Sciatic nerve (tissue), 2 donors: Measurements from ENCODE around the gene MMP27. TPM values are rescaled to one million over a fixed set of nuclear protein-coding genes. Genes with fewer than 3 reads are reported as not detected.
"Not testable (repeated sequence)": the region's sequence is repeated elsewhere in the genome, so short reads cannot be mapped to it uniquely, and the experiment has no call there.

ENCODE experiments used
- ATAC-seq: fragments of 200-7000 bp; cut with Tn5 transposase; one replicate; pipeline ENCODE4 v1.9.1; 2020; ENCODE audit warnings: mild to moderate bottlenecking, moderate library complexity
- DNase-seq: peaks from one replicate; pipeline ENCODE4 v3.0.0-alpha.2; 2020; ENCODE audit warnings: low spot score
- intact Hi-C: fragments of 100-400 bp; cut with DNase I; formaldehyde crosslinking; loops from one replicate; pipeline ENCODE4 v1.14.2; 2022
- total RNA-seq: library from RNA; stranded (reverse); fragmentation: NEBNext Ultra II Directional; extraction: Animal tissue kit (Norgen Biotek cat#: 25700); gene quantifications from one replicate; pipeline ENCODE4 v1.2.1, GENCODE V29; 2021
- donor health status: DM: no; HTN: no; CAD: no.
- donor health status: DM: no; HTN: no; CAD: no.

MMP27 gene, protein sequence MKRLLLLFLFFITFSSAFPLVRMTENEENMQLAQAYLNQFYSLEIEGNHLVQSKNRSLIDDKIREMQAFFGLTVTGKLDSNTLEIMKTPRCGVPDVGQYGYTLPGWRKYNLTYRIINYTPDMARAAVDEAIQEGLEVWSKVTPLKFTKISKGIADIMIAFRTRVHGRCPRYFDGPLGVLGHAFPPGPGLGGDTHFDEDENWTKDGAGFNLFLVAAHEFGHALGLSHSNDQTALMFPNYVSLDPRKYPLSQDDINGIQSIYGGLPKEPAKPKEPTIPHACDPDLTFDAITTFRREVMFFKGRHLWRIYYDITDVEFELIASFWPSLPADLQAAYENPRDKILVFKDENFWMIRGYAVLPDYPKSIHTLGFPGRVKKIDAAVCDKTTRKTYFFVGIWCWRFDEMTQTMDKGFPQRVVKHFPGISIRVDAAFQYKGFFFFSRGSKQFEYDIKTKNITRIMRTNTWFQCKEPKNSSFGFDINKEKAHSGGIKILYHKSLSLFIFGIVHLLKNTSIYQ
- total RNA-seq, result not detected

GRCh38 chr11:102705626-102706025 lies at the start of gene MMP27:
TSS of gene MMP27 (minus strand) at chr11:102705769. CDS start at chr11:102705714, 55 bp downstream.
- DNase-seq (no peak), ATAC-seq (no peak)
- intact Hi-C loops, result no loop called here

DNA sequence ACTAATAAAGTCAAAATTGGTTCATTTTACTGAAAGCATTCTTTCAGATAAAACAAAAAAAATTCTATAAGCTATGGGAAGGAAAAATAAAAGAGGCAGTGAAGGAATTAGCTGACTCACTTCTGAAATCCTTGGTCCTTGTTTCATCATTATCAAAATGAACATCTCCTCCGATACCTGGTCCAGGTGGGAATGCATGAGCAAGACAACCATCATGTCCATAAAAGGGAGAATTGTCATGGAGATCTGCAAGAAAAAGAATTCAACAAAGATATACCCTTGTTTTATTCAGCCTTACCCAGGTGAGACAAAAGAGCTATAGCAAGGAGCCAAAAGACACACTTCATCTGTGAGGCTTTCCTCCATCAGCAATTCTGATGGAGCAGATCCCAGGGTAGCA lies 47.7 kb upstream of the MMP27 start:
- DNase-seq, result no peak
- intact Hi-C loops, result no loop called here
- no peak for ATAC-seq

GRCh38 chr11:102751673-102752072 lies 46.1 kb upstream of the MMP27 start:
- intact Hi-C loops, result no loop called here
- ATAC-seq (no peak), DNase-seq (no peak)

DNA sequence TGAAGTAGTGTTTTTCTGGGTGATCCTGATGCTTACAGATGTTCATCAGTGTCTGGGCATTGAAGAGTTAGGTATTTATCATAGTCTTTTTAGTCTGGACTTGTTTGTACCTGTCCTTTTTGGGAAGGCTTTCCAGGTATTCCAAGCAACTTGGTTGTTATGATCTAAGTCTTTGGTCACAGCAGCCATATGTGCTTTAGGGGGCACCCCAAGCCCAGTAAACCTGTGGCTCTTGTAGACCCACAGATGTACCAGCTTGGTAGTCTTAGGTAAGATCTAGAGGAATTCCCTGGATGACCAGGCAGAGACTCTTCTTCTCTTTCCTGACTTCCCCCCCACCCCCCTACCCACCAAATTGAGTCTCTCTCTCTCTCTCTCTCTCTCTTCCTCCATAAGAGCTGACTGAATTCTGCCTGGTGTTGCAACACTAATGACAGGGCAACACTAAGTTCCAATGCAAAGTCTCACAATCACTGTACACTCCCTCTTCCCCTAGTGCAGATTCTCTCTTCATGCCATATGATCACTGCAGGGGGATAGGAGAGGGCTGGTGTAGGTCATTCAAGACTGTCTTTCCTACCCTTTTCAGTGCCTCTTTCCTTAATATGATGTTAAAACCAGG lies 43.6 kb upstream of the MMP27 start:
- ATAC-seq (no peak), DNase-seq (no peak)
- intact Hi-C loops, result no loop called here

DNA sequence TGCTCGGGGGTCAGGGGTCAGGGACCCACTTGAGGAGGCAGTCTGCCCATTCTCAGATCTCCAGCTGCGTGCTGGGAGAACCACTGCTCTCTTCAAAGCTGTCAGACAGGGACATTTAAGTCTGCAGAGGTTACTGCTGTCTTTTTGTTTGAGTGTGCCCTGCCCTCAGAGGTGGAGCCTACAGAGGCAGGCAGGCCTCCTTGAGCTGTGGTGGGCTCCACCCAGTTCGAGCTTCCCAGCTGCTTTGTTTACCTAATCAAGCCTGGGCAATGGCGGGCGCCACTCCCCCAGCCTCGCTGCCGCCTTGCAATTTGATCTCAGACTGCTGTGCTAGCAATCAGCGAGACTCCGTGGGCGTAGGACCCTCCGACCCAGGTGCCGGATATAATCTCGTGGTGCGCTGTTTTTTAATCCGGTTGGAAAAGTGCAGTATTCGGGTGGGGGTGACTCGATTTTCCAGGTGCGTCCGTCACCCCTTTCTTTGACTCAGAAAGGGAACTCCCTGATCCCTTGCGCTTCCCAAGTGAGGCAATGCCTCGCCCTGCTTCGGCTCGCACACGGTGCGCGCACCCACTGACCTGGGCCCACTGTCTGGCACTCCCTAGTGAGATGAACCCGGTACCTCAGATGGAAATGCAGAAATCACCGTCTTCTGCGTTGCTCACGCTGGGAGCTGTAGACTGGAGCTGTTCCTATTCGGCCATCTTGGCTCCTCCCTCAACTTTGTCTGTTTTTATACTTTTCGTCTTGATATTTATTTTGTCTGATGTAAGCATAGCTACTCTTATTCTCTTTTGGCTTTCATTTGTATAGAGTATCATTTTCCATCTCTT lies 41.4 kb upstream of the MMP27 start:
- DNase-seq, intact Hi-C loops, ATAC-seq: not testable (repeated sequence)

- intact Hi-C loops, result no loop called here
- DNase-seq (no peak), ATAC-seq (no peak)
Observed at GRCh38 chr11:102734650-102735049, 29.1 kb upstream of the MMP27 start.

DNA sequence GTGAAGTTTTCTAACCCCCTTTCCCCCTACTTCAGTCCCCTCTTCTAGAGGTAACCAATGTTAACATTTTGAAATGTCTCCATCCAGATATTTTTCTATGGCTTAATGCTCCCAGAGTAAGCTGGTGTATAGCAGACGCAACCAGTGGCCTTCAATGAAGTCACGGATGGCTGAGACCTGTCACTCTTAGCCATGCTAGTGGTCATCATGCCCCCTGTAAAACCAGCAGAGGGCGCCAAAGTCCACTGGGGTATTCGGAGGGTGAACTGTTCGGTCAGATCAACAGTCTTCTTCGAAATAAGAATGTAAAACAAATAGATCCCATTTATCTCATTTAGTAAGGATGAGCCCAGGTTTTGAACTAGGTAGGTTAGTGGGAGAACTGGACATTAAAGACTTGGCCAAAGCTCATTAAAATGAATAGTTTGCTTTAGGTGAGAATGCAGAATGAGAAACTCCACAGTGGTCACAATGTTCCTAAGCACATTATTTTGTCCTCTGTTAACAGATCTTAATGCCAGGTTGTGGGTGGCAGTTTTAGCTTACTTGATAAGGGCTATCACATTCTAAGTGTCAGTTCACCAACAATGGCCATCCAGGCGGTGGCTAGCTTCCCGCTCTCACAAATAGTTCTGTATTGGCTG lies 27.8 kb upstream of the MMP27 start:
- DNase-seq (peak; percentile 61), ATAC-seq (no peak)
- intact Hi-C loops, result no loop called here

DNA sequence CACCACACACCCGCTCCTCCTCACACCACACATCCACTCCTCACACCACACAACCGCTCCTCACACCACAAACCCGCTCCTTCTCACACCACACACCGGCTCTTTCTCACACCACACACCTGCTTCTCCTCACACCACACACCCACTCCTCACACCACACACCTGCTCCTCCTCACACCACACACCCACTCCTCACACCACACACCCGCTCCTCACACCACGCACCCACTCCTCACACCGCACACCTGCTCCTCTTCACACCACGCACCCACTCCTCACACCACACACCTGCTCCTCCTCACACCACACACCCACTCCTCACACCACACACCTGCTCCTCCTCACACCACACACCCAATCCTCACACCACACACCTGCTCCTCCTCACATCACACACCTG lies 25.4 kb upstream of the MMP27 start:
- ATAC-seq, intact Hi-C loops: not testable (repeated sequence)

GRCh38 chr11:102729849-102730815 lies 24.6 kb upstream of the MMP27 start:
- ATAC-seq, result no peak
- intact Hi-C loops, result no loop called here

More for the DNA sequence above, 25.4 kb upstream of the MMP27 start:
- DNase-seq, result not testable (repeated sequence)

GRCh38 chr11:102727890-102728289 lies 22.3 kb upstream of the MMP27 start:
- intact Hi-C loops, result no loop called here
- no peak for ATAC-seq
- no peak for DNase-seq

More at GRCh38 chr11:102729849-102730815, 24.6 kb upstream of the MMP27 start:
- no peak for DNase-seq

DNA sequence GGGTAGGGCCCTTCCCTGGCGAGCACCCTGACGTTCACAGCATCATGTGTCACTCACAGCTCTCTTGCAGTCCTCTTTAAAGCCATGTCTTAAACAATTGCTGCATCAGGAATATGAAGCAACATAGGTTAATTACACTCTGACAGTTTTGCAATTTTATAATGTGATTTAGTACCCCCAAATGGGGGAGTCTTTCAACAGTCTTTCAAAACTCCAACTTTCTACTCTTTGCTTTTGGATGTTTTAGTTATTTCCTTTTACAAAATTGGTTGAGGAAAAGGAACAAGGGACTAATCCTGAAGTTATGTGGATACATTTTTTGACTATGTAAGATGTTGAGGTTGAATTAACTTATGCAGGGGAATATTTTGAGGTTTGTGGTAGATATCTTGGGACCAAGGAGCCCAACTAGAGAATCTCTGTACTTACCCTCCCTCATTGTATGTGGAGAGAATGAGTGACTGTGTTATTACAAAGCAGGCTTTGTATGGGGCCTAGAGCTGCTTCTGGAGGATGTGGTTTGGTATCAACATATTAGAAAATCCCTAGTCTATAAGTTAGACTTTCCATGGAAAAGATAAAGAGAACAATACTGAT lies 19.4 kb upstream of the MMP27 start, which contains the start of gene MMP8:
Gene MMP8 (minus strand): TSS at position 51 of the 597 bp plus-strand sequence. CDS start 99 bp downstream, outside the sequence.
- intact Hi-C loops, result no loop called here
- ATAC-seq (no peak), DNase-seq (no peak)

- DNase-seq (no peak), ATAC-seq (no peak)
- intact Hi-C loops, result no loop called here
Observed at GRCh38 chr11:102722821-102723220, 17.3 kb upstream of the MMP27 start.

DNA sequence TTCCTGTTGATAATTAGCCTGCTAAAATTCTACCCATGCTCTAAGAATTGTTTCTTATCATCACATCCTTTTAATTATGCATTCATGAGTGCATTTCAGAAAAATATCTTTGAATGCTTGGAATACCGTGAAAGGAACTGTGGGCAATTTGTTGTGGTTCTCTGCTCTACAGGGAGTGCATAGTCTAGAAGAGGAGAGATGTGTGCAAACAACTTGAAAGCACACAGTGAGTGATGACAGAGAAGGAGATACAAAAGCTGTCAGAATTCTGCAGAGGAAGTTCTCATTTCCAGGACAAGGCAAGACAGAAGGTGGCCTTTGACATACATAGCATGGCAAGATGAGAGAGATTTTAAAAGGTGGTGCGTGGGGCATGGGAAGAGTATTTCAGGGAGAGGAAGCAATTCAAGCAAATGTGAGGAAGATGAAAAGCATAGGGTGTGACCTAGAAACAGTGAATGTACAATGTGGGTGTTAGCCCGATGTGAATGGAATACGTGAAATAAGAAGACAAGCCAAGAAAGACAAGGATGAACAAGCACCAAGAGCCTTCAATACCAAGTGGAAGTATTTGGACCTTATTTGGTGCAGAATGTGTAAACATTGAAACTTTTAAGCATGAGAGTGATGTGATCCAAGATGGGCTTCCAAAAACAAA lies 14.2 kb upstream of the MMP27 start:
- DNase-seq (no peak), ATAC-seq (no peak)
- intact Hi-C loops, result no loop called here

DNA sequence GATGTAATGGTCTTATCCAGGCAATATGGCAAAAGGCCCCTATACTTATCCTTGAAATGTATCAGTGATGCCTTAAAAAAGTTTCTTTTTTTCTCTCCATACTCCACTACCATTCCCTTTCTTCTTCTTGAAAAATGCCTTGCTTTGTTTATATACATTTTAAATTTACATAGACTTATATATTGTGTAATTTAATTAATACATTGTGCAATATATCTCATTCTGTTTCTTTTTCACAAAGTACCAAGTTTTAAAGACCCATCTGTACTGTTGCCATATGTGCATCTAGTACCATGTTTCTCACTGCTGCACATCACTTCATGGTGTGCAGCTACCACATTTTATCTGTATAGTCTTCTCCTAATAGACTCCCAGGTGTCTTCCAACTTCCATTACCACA lies 11.7 kb upstream of the MMP27 start:
- intact Hi-C loops, result no loop called here
- DNase-seq, result no peak

DNA sequence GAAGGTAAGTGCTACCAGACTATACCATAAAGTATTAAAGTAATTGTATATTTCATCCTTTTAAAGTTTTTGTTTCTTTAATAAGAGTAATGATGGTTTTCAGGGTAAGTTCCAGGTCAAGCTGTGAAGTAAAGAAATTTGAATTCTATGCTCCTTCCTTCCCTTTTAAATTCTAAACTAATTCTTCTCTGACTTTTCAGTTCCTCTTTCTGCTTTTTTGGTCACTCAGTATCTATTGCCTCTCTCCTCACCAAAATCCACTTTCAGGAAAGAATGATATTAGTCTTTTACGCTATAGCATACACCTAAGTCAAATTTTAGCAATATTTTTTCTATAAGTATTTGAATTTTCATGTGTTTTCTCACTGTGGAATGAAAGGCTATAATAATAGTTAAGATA lies 11.0 kb upstream of the MMP27 start:
- no peak for ATAC-seq

More for the DNA sequence above, 11.7 kb upstream of the MMP27 start:
- ATAC-seq, result no peak

GRCh38 chr11:102712137-102712536 lies 6.6 kb upstream of the MMP27 start:
- intact Hi-C loops, result no loop called here
- no peak for ATAC-seq
- DNase-seq, result no peak

More for the DNA sequence above, 11.0 kb upstream of the MMP27 start:
- DNase-seq, result no peak
- intact Hi-C loops, result no loop called here
